ENCODE data around the gene PCDHGB2.
"Not testable (repeated sequence)": the region's sequence is repeated elsewhere in the genome, so short reads cannot be mapped to it uniquely, and the experiment has no call there.

The PCDHGB2 gene

DNA sequence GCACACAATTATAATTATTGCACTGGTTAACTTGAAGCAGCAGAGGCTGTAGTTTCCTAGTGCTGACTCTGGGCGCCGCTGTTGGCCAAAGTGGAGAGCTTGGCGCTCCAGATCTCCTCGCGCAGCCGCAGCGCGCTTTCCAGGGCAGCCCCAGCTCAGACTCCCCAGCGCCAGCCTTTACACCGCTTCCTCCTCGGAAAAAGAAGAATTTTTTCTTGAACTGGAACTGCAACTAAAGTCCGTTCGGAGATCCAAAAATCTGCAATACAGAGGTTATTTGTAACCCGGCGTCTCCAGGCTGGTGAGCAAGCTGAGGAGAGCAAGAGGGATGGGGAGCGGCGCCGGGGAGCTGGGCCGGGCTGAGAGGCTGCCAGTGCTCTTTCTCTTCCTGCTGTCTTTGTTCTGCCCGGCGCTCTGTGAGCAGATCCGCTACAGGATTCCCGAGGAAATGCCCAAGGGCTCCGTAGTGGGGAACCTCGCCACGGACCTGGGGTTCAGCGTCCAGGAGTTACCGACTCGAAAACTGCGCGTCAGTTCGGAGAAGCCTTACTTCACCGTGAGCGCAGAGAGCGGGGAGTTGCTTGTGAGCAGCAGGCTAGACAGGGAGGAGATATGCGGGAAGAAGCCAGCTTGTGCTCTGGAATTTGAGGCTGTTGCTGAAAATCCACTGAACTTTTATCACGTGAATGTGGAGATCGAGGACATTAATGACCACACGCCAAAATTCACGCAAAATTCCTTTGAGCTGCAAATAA lies 27.9 kb downstream of the PCDHGB2 start, which contains the start of gene PCDHGB4:
TSS of gene PCDHGB4 (plus strand) at position 142 of the 755 bp plus-strand sequence. CDS start at position 329, 187 bp downstream.
- not testable (repeated sequence) for DNase-seq

DNA sequence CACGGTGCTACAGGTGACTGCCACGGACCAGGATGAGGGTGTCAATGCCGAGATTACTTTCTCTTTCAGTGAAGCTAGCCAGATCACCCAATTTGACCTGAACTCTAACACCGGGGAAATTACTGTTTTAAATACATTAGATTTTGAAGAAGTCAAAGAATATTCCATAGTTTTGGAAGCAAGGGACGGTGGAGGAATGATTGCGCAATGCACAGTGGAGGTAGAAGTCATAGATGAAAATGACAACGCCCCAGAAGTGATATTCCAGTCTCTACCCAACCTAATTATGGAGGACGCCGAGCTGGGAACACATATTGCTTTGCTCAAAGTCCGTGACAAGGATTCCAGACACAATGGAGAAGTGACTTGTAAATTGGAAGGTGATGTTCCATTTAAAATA lies 28.9 kb downstream of the PCDHGB2 start:
- DNase-seq, result no peak

DNA sequence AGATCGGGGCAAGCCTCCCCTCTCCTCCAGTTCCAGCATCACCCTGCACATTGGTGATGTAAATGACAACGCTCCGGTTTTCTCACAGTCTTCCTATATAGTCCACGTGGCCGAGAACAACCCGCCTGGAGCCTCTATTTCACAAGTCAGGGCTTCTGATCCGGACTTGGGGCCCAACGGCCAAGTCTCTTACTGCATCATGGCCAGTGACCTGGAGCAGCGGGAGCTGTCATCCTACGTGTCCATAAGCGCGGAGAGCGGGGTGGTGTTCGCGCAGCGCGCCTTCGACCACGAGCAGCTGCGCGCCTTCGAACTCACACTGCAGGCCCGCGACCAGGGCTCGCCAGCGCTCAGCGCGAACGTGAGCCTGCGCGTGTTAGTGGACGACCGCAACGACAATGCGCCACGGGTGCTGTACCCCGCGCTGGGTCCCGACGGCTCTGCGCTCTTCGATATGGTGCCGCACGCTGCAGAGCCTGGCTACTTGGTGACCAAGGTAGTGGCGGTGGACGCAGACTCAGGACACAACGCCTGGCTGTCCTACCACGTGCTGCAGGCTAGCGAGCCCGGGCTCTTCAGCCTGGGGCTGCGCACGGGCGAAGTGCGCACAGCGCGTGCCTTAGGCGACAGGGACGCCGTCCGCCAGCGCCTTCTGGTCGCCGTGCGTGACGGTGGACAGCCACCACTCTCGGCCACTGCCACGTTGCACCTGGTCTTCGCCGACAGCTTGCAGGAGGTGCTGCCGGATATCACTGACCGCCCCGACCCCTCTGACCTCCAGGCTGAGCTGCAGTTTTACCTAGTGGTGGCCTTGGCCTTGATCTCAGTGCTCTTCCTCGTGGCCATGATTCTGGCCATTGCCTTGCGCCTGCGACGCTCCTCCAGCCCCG lies 29.6 kb downstream of the PCDHGB2 start:
- DNase-seq, result no peak

DNA sequence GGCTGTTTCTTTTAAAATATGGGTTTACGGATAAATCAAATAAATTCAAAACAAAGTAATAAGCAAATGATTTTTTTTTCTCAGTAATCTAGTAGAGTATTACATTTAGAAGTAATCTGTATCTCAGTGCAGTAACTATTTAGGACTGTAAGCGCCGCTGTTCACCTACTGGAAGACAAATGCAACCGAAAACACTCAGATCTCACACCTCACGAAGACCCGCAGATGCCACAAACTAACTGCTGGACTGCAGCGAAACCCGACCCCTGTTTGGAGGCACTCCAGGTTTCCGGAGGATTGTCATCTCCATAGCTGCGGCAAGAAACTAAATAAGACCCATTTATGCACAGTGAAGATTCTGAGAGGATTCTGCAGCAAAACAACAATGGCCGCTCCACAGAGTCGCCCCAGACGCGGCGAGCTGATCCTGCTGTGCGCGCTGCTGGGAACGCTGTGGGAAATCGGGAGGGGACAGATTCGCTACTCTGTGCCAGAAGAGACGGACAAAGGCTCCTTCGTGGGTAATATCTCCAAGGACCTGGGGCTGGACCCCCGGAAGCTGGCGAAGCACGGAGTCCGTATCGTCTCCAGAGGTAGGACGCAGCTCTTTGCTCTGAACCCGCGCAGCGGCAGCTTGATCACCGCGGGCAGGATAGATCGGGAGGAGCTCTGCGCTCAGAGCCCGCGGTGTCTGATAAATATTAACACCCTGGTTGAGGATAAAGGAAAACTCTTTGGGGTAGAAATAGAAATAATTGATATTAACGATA lies 32.8 kb downstream of the PCDHGB2 start, which contains the start of gene PCDHGA8:
TSS of gene PCDHGA8 (plus strand) at position 205 of the 770 bp plus-strand sequence. CDS start at position 386, 181 bp downstream.
- DNase-seq, result no peak

DNA sequence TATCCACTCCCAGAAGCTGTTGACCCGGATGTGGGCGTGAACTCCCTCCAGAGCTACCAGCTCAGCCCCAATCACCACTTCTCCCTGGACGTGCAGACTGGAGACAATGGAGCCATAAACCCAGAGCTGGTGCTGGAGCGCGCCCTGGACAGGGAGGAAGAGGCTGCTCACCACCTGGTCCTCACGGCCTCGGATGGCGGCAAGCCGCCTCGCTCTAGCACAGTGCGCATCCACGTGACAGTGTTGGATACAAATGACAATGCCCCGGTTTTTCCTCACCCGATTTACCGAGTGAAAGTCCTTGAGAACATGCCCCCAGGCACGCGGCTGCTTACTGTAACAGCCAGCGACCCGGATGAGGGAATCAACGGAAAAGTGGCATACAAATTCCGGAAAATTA lies 33.5 kb downstream of the PCDHGB2 start:
- DNase-seq, result no peak

DNA sequence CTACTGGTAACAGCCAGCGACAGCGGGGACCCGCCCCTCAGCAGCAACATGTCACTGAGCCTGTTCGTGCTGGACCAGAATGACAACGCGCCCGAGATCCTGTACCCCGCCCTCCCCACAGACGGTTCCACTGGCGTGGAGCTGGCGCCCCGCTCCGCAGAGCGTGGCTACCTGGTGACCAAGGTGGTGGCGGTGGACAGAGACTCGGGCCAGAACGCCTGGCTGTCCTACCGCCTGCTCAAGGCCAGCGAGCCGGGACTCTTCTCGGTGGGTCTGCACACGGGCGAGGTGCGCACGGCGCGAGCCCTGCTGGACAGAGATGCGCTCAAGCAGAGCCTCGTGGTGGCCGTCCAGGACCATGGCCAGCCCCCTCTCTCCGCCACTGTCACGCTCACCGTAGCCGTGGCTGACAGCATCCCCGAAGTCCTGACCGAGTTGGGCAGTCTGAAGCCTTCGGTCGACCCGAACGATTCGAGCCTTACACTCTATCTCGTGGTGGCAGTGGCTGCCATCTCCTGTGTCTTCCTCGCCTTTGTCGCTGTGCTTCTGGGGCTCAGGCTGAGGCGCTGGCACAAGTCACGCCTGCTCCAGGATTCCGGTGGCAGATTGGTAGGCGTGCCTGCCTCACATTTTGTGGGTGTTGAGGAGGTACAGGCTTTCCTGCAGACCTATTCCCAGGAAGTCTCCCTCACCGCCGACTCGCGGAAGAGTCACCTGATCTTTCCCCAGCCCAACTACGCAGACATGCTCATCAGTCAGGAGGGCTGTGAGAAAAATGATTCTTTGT lies 34.8 kb downstream of the PCDHGB2 start:
- DNase-seq, result not testable (repeated sequence)

DNA sequence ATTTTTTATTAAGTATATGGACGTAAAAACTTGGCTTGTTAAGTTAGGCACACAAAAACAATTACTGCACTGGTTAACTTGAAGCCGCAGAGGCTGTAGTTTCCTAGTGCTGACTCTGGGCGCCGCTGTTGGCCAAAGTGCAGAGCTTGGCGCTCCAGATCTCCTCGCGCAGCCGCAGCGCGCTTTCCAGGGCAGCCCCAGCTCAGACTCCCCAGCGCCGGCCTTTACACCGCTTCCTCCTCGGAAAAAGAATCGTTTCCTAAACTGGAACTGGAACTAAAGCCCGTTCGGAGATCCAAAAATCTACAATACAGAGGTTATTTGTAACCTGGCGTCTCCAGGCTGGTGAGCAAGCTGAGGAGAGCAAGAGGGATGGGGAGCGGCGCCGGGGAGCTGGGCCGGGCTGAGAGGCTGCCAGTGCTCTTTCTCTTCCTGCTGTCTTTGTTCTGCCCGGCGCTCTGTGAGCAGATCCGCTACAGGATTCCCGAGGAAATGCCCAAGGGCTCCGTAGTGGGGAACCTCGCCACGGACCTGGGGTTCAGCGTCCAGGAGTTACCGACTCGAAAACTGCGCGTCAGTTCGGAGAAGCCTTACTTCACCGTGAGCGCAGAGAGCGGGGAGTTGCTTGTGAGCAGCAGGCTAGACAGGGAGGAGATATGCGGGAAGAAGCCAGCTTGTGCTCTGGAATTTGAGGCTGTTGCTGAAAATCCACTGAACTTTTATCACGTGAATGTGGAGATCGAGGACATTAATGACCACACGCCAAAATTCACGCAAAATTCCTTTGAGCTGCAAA lies 38.2 kb downstream of the PCDHGB2 start, which contains the start of gene PCDHGB5:
TSS of gene PCDHGB5 (plus strand) at position 192 of the 796 bp plus-strand sequence. CDS start at position 373, 181 bp downstream.
- peak; percentile 42 for DNase-seq

DNA sequence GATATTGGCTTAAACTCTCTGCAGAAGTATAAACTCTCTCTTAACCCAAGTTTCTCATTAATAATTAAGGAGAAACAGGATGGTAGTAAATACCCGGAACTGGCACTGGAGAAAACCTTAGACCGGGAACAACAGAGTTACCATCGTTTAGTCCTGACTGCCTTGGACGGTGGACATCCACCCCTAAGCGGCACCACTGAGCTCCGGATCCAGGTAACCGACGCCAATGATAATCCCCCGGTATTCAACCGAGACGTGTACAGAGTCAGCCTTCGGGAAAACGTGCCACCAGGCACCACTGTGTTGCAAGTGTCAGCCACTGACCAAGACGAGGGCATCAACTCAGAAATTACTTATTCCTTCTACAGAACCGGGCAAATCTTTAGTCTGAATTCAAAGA lies 38.8 kb downstream of the PCDHGB2 start:
- DNase-seq, result no peak

DNA sequence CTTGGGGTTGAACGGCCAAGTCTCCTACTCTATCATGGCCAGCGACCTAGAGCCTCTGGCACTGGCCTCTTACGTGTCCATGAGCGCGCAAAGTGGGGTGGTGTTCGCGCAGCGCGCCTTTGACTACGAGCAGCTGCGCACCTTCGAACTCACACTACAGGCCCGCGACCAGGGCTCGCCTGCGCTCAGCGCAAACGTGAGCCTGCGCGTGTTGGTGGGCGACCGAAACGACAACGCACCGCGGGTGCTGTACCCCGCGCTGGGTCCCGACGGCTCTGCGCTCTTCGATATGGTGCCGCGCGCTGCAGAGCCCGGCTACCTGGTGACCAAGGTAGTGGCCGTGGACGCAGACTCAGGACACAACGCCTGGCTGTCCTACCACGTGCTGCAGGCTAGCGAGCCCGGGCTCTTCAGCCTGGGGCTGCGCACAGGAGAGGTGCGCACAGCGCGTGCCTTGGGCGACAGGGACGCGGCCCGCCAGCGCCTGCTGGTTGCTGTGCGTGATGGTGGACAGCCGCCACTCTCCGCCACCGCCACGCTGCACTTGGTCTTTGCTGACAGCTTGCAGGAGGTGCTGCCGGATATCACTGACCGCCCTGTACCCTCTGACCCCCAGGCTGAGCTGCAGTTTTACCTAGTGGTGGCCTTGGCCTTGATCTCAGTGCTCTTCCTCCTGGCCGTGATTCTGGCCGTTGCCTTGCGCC lies 39.9 kb downstream of the PCDHGB2 start:
- no peak for DNase-seq

DNA sequence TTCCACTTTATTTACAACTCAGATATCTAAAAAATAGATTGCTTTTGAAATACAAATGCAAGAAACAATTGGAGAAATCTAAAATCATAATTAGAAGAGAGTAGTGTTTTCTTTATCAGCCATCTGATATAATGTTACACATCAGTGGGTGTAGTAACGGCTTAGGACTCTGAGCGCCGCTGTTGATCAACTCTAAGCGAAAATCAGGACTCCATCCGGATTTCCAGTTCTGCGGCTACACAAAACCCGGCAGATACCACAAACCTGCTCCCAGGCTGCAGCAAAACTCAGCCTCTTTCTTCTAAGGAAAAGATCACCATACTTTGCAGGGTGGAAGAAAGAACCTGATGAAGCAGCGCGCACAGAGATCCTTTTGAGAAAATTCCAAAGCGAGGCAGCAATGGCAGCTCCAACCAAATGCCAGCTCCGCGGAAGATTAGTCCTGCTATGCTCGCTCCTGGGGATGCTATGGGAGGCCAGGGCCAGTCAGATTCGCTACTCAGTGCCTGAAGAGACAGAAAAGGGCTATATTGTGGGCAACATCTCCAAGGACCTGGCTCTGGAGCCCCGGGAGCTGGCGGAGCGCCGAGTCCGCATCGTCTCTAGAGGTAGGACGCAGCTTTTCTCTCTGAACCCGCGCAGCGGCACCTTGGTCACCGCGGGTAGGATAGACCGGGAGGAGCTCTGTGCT lies 42.9 kb downstream of the PCDHGB2 start, which contains the start of gene PCDHGA9:
TSS of gene PCDHGA9 (plus strand) at position 226 of the 691 bp plus-strand sequence. CDS start at position 401, 175 bp downstream.
- DNase-seq, result no peak

DNA sequence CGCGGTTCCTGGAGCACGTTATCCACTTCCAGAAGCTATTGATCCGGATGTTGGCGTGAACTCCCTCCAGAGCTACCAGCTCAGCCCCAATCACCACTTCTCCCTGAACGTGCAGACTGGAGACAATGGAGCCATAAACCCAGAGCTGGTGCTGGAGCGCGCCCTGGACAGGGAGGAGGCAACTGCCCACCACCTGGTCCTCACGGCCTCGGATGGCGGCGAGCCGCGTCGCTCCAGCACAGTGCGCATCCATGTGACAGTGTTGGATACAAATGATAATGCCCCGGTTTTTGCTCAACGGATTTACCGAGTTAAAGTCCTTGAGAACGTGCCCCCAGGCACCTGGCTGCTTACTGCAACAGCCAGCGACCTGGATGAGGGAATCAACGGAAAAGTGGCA lies 43.6 kb downstream of the PCDHGB2 start:
- no peak for DNase-seq

DNA sequence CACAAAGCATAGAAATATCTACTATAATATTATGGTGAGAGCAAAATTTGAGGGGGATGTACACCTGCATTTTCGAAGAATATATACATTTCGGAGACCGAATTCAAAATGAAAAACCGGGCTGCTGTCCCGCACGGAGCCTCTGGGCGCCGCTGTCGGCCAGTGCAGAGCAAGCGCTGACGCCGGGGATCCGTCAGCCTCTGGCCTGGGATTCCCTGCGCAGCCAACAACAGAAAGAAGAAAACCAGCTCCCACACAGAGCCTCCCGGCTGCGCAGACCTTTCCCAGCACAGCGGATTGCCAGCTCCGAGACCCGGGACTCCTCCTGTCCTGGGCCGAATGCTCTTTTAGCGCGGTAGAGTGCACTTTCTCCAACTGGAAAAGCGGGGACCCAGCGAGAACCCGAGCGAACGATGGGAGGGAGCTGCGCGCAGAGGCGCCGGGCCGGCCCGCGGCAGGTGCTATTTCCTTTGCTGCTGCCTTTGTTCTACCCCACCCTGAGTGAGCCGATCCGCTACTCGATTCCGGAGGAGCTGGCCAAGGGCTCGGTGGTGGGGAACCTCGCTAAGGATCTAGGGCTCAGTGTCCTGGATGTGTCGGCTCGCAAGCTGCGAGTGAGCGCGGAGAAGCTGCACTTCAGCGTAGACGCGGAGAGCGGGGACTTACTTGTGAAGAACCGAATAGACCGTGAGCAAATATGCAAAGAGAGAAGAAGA lies 48.2 kb downstream of the PCDHGB2 start, which contains the start of gene PCDHGB6:
TSS of gene PCDHGB6 (plus strand) at position 232 of the 716 bp plus-strand sequence. CDS start at position 414, 182 bp downstream.
- DNase-seq, result peak; percentile 36

DNA sequence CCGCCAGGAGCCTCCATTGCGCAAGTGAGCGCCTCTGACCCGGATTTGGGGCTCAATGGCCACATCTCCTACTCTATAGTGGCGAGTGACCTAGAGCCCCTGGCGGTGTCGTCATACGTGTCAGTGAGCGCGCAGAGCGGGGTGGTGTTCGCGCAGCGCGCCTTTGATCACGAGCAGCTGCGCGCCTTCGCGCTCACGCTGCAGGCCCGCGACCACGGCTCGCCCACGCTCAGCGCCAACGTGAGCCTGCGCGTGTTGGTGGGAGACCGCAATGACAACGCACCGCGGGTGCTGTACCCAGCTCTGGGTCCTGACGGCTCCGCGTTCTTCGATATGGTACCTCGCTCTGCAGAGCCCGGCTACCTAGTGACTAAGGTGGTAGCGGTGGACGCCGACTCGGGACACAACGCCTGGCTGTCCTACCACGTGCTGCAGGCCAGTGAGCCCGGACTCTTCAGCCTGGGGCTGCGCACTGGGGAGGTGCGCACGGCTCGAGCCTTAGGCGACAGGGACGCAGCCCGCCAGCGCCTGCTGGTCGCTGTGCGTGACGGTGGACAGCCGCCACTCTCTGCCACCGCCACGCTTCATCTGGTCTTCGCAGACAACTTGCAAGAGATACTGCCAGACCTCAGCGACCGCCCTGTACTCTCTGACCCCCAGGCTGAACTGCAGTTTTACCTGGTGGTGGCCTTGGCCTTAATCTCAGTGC lies 50.0 kb downstream of the PCDHGB2 start:
- DNase-seq, result no peak

DNA sequence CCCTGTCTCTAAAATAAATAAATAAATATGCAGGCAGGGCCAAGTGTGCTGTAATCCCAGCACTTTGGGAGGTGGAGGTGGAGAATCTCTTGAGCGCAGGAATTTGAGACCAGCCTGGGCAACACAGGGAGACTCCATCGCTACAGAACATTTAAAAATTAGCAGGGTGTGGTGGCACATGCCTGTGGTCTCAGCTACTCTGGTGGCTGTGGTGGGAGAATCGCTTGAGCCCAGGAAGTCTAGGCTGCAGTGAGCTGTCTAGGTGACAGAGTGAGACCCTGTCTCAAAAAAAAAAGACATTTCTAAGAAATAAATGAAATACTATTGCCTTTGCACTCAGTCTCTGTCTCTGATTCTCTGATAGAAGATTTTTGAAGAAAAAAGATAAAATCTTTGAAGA lies 51.8 kb downstream of the PCDHGB2 start:
- no peak for DNase-seq

Measured in activated T-cell treated with anti-CD3 and anti-CD28 coated beads, Interleukin-2, amount 50 U/mL, for 1 hour (primary cell).